Hematopoietic multipotent progenitor cell treated with erythropoietin and hydrocortisone succinate and interleukin-3 and kit ligand, for 15 days (in vitro differentiated cells): ENCODE data around the gene SPTBN2.
A peak's percentile ranks its signal among the peaks of the same experiment; 100 is the strongest.

Source experiments
- DNase-seq: peaks from one replicate; pipeline ENCODE4 v3.0.0-alpha.2; 2015; ENCODE audit warnings: low spot score

Gene SPTBN2

DNA sequence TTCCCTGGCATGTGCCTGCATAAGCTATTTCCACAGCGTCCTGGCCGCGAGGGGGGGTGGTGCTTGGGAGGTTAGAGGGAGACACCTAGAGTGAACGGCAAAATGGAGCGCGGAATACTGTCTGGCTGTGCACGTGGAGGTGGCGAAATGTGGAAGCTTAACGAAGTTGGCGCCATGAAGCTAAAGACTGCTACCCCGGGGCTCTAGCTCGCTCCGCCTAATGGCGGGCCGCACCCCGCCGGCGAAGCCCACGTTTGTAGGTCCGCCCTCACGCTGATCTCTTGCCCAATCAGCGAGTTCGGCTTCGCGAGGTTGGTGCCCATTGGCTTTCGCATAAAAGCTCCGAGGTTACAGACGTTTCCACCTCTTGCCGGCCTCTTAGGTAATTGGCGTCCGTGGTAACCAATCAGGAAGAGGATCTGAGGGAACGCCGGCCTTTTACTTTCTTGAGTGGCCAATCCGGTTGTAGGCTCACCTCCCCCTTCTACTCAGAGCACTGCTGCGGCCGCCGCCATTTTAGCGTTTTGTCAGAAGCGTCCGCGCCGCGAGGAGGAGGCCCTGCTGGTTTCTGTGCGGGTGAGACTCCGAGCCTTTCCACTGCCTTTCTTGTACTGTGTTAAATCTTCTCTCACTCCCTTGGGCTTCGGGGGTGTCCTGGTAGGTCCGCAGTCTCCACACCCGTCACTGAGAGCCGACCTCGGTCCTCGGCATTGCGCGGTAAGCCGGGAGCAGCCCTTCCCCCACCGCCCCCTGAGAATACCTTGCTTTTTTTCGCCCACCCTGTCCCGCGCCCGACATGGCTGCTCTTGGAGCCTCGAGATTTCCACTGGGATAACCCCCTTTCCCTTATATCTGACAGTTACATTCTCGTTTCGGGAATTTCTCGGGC, 90.6 kb downstream of the SPTBN2 start, which contains the start of gene RBM4:
Gene RBM4 (plus strand): TSS at position 527 of the 889 bp plus-strand sequence. CDS start 1,009 bp downstream, outside the sequence.
- DNase-seq = peak; percentile 100

DNA sequence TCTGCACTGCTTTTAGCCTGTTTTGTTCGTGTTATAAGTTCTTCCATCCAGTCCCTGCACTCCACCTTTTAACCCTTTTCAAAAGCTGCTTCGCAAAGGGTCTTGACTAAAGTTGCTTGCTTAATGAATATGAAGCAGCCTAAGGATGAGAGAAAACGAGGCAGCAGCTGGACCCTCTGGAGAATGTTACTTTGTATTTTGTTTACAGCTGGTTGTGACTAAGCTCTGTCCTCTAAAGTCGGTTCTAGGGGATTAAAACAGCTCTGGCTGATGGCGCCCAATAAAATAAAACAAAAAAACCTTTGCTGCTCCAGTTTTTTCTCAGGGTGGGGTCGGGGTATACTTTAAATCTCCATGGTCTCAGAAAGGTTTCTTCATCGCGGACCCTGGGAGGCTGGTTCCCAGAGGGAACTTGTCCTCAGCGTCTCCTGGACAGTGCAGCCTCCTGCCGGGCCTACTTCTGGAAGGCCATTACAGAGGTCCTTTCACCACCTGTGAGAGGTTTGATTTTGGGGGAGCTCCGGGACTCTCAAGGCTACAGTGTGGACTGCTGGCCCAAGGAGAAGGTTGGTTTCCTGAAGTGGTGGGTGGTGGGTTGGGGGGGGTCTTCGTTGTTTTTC, 91.3 kb downstream of the SPTBN2 start:
- no peak for DNase-seq

DNA sequence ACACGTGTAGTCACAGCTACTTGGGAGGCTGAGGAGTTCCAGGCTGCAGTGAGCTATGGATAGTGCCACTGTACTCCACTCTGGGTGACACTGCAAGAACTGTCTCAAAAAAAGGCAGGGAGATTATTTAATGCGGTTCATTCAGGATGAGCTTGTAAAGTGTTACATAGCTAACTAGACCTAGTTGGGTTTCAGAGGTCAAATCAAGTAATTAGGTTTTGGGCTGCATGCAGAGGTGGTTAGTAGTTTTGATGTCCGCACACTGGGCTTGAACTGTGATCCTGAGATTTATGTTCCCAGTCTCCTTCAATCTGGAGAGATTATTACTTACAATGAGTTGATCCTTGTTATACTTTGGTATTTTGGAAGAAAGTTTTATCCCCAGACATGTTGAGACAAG, 92.6 kb downstream of the SPTBN2 start:
- DNase-seq = no peak
